Endometrium (tissue), 2 donors: ENCODE results near the gene ADAMTS2.

Experiments
- FAIRE-seq: peaks from 2 replicates; lab custom pipeline; 2012; peaks lifted over from hg19 to GRCh38; lab: Jason Lieb, UNC
- donor health status: control.
- donor health status: control.

The ADAMTS2 gene

DNA sequence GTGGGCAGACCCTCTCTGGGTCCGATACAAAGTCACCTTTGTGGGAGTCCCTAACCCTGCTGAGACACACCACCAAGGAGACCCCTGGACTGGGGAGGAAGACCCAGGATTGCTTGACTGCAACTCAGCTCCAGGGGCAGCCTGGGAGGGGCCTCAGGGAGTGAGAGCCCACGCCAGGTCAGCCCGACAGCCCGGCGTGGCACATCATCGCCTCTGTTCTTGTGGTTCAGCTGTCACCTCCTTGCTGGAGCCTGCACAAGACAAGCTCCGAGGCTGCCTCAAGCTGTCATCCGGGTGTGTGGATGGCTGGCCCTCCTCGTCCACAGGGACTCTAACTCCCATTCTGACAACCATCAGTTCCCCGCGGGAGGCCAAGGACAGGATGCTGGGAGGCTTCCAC lies 151.5 kb downstream of the ADAMTS2 start:
- FAIRE-seq = no peak

DNA sequence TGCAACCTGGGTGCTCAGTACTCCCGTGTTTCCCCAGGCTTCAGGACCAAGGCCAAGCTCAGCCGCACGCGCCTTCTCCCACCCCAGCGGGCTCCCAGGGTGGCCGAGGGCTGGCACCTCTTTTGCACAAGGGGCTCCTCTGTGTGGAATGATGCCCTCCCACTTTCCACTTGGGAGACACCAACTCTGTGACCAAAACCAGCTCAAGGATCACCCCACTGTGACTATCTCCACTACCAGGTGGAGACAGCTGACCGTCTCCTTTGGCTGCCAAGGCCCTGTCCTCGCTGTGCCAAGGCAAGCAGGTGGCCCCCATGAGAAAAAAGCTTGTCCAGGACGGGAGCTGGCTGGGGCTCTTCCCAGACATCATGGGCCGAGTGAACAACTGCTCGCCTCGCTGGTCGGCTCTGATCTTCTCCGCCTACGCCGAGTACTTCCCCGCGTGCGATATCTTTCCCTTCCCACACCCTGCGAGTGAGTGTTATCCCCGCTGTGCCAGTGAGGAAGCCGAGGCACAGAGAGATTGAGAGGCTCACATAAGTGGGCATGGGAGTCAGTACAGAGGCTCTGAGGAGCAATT lies 152.3 kb downstream of the ADAMTS2 start:
- FAIRE-seq = no peak

DNA sequence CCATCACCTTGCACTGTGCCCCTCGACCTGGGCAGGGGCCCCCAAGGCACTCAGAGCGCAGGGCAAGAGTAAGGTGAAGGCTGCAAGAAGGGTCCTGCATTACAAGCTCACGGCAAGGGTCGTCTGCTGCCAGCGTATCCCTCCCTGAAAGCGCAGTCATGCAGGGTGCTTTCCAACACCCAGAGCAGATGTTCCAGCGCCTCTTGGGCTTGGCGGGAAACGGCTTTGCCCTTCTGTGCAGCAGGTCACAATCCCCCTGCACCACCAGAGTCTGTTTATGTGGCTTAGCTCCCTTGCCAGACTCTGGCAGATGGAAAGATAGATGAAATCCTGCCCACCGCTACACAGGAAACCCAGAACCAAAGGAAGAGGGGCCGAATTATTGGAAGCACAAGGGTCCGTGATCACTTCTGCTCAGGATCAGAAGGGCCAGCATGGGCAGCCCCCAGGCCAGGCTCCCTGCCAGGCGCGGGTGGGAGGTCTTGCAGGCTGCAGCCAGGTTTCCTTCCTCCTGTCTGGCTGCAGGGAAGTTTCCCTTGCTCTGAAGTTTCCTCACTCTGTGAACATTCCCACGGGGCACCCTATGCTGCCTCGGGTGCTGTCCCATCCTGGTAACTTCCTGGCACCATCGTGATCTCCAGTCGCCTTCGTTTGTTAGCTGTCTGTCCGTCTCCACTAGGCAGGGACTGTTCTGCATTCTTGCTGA lies 152.9 kb downstream of the ADAMTS2 start:
- no peak for FAIRE-seq

DNA sequence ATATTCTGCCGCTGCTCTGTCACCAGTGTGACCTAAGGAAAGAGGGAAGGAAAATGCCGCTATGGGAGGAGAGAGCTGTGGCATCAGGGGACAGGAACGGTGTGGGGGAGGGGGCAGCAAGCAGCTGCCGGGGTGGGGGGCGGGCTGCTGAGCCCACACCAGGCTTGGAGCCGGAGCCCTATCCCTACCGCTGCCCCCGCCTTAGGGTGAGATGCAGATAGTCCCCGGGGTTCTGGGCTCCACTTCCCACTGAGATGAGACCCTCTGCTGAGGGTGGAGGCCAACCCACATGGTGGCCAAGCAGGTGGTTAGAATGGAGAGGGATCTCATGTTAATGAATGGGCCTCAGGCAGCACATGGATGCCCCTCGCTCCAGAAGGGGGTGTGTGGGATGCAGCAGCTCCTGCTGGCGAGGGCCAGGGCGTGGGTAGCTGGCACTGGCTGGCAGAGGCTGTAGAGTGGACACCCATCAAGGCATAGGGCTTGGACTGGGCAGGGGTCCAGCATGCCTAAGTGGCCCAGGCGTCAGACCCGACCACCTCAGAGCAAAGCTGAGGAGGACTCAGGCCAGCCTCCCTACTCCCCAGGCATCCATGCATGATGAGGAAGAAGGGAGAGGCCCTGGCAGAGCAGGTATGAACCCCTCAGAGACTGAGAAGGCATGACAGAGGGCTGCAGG lies 153.6 kb downstream of the ADAMTS2 start:
- FAIRE-seq = no peak

DNA sequence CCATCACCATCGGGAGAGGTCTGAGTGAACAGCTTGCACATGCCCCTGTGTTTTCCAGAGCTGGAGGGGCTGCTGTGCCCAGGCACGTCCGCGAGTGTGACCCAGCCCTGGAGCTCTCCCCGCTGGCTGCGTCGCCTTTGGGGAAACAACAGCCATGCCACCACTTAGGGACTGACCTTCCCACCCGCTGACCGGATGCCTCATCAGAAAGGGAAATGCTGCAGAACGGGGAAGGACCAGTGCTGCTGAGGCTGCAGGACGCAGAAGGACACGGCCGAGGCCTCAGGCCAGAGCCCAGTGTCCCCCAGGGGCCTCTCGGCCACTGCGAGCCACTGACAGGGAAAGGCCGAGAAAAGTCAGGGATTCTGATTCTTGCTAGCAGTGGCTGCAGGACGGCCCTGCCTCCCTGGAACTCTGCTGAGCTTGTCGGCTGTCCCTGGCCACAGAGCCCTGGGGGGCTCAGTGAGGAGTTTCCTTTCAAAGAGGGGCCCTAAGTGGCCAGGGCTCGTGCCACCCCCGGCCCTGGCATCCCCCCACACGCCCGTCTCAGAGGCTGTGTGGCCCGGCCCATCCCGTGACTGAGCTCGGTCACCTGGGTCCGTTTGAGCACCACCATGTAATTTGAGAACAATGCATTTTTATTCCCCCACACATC lies 154.3 kb downstream of the ADAMTS2 start:
- FAIRE-seq = no peak

DNA sequence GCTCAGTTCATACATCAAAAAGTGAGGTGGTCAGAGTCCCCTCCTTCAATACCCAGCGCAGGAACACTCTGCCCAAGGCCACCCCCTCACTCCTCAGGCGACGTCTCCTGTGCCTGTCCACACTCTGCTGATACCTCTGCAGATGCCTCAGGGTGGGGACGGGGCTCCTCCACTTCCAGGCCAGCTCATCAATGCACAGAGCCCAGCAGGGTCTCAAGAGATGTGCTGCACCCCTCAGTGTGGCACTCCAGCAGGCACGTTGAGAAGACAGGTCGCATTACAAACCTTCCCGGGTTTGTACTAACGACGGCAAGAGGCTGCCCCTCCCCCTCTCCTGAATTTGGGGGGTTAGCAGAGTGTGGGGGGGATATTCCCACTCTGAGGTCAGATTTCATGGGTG lies 156.6 kb downstream of the ADAMTS2 start:
- FAIRE-seq = no peak

DNA sequence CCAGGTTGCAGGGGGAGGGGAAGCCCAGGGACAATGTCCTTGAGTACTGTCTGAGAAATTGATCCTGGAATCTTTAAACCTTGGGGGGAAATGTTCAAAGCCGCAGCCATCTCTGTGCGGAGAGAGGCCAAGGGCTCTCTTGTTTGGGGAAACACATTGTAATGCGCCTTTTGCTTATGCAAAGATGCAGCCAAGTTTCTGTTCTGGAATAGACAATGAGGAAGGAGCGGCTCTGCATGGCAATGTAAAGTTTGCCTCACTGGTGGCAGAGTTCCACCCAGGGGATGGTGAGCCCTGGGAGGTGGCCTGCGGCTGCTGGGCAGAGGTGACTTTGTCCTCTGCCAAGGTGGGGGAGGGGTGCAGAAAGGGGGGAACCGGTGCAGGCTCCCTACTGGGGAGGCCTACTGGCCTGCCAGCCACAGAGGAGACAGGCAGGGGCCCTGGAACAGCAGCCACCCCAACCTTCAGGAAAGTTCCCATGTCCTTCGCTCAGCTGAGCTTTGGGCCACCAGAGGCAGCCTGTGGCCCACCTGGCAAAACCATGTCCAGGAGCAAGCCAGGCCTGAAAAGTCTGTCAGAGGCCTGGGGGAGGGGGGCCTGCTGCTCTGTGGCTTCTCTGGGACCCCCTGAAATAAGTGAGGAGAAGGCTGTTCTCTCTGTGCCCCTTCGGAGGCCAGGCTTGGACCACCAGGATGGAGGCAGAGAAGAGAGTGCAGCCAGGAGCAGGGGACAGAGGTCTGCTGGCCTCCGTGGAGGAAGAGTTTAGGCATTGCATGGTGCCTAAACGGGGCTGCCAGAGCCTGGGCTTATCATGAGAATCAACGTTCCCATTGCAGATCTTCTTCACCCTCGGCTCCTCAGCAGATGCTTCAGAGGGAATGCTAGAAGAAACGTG lies 157.3 kb downstream of the ADAMTS2 start:
- FAIRE-seq = no peak

DNA sequence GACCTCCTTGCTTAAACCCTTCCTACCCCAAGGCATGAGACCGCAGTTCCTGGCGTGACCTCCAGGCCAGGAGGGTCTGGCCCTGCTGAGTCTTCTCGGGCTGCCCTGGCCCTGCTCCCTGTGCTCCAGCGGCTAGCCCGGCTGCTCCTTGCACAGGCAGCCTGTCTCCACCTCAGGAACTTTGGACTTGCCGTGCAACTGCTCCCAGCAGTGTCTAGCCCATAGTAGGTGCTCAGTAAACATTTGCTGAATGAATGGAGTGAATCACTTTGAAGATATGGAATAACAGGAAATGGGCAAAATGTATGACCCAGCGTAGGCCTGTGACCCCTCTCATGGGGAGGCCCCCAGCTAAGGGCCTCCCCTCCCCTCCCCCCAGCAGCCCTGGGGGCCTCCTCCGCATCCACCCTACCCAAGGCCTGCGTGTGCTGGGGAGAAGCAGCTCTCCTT lies 158.0 kb downstream of the ADAMTS2 start:
- no peak for FAIRE-seq

DNA sequence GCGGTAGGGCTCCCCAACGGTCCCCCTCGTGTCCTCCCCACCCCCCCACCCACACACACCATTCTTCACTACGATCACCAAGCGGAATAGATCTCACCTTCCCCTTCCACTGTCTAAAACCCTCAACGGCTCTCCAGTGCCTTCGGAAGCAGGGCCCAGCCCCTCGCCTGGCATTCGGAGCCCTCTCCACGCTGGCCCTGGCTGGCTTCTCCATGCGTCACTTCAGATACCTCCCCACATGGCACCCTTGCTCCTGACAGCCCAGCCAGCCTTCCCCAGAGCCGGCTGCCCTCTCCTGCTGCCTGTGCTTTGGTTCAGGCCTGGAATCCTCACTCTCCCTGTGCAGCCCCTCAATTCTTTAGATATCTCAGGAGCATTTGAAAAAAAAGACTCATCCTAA lies 158.5 kb downstream of the ADAMTS2 start:
- FAIRE-seq = no peak

DNA sequence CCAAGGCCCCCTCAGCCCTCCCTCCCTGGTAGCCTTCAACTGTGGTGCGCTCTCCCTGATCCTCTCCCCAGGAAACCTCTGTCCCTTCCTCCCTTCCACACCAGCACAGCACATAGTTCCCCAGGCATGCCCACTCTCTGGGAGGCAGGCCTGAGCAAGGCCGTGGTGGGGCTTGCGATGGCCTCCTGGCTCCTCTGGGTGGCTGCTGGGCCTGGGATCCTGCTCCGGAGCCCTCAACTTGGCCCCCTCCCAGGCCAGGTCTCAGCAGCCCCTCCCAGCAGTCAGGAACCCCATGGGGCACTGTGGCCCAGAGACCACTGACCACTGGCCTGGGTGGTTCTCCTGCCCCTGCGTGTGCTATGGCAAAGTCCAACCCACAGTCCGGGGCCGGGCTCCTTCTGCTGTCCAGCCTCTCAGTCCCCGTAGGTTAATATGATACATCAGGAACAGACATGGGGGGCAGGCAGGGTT lies 159.3 kb downstream of the ADAMTS2 start:
- no peak for FAIRE-seq

DNA sequence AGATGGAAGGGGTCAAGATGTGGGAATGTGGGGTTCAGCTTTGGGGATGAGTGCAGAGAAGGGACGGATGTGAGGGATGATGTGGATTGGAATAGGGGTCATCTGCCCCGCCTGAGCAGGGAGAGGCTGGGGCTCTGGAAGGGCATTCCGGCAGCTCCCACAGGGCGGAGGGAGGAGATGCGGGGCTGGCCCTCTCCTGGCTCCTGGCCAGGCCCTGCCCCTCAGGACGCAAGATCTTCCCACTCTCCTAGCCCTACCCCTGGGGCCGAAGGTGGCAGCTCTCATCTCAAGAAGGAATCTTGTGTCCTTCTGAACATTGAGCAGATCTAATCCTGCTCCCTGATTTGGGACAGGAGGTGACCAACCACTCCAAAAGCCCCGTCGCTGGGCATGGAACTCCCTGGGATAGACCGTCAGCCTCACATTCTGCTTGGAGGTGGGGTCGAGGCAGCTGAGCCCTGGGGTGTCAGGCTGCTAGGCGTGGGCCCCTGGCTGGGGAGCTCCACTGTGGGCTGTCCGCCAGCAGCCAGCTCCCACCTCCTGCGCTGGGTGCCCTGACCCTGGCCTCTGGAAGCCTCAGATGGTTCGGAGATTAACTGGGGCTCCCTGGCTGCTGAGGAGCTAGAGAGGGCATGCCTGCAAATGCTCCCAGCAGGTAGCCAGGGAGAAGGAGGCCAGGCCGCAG lies 159.9 kb downstream of the ADAMTS2 start:
- no peak for FAIRE-seq

DNA sequence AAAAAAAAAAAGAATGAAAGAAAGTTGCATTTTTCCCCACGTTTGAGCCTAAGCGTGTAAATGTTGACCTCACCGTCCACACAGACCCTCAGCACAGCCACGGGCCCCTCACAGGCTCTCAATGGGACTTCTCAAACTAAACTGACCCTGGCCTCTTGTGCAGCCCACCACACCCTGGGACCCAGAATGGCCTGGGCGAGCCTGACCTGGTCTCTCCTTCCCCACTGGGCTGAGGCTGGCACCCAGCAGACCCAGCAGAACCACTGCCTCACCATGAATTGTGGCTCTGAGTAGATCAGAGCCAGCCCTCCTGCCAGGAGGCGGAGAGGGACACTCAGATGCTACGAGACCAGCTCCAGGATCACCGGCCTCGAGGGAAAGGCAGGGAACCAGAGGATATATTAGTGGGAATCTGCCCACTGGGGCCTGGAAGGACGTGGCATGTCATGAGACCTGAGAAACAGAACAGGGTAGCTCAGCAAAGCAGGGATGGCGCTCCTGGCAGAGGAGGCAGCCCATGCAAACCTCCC lies 160.7 kb downstream of the ADAMTS2 start:
- FAIRE-seq = no peak

DNA sequence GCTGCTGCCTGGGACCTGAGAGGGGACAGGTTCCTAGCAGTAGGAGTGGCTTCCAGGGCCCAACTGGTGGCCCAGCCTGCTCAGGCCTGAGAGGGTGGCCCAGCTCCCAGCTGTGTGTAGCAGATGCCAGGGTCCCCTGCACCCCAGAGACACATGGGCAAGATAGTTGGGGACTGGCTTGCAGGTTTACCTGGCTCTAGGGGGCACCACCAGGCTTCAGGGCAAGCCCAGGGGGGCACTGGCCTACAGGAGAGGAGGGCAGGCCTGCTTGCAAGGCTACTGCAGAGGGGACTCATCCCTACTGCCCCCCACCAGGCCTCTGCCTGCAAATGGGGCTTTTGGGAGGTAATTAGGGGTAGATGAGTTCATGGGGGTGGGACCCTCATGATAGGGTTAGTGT lies 161.8 kb downstream of the ADAMTS2 start:
- FAIRE-seq = no peak

DNA sequence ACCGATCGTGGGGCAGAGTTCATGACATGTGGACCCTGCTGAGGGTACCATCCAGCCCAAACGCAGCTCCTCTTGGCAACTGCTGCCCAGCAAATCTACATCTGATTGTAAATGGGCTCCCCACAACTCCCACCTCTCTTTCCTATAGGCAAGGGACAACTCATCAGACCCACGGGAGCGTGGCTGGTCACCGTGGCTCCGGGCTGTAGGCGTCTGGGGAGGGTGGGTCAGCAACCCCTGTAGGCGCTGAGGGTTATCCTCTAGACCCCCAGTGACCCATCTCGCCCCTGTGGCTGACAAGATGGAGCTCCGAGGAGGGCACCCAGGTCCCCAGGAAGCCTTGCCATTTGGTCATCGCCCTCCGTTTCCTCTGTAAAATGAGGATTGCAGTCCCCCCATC lies 162.7 kb downstream of the ADAMTS2 start:
- FAIRE-seq = no peak

DNA sequence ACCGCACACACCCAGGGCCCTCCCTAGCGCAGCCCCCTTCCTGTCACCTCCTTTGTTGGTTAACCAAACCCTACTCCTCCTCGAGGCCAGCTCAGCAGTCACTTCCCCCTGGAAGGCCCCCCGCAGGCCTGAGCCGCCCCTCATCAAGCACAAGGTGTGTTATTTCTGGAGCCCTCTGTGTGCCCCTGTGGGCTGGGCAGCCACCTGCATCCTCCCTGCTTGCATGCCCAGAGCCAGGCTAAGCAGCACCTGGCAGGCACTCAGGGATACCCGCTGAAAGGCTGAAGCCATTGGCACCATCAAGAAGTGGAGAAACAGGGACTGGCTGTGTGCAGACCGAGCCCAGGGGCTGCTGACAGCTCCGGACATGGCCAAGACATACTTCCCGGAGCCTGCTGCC lies 163.3 kb downstream of the ADAMTS2 start:
- no peak for FAIRE-seq

DNA sequence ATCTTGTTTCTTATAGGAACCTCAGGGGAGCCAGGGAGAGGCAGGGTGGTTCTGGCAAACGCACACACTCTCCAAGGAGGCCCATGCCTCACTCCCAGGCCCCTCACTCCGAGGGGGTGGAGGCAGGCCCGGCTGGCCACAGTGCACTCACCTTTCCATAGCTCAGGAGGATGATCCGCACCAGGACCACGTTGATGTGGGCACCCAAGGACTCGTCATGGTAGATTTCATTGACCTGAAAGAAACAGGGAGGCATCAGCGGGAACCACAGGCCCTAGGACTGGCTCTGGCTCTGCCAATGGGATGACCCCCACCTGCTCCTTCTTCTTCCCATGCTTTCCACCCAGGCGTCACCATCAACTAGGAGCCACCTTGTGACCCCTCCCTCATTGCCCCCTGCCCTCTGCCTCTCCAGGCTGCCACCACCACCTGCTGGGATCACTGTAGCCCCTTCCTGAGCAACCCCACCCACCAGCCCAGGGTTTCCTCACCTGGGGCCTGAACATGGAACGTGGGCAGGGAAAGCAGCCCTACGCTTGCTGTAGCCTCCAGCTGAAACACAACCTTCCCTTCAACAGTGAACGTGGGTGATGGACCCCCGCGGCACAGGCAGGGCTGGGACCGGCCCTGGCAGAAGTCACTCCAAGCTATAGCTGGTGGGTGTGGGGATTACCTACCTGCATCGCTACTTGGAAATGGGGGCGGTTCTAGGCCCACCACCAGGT lies 164.2 kb downstream of the ADAMTS2 start:
- no peak for FAIRE-seq

DNA sequence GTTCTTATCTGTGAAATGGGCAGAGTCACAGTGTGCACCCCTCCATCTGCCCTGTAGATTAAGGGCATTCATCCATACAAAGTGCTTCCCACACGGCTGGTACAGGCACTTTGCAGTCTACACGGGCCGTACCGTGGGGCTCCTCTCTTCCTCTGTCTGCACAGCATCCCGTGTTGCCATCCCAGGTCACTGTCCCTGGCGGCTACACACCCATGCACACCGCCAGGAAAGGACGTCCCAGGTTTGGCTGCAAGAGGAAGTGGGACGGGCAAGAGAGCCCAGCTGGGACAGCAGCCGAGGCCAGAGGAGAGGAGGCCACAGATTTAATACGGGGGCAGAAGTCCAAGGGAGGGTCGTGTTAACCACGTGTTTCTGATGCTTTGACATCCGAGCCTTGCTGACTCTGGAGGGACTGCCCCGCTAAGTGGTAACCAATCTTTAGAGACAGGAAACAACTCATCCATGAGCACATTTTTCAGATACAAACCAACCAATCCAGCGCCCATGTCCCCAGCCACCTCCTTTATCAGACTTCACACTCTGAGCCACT lies 165.1 kb downstream of the ADAMTS2 start:
- FAIRE-seq = no peak

DNA sequence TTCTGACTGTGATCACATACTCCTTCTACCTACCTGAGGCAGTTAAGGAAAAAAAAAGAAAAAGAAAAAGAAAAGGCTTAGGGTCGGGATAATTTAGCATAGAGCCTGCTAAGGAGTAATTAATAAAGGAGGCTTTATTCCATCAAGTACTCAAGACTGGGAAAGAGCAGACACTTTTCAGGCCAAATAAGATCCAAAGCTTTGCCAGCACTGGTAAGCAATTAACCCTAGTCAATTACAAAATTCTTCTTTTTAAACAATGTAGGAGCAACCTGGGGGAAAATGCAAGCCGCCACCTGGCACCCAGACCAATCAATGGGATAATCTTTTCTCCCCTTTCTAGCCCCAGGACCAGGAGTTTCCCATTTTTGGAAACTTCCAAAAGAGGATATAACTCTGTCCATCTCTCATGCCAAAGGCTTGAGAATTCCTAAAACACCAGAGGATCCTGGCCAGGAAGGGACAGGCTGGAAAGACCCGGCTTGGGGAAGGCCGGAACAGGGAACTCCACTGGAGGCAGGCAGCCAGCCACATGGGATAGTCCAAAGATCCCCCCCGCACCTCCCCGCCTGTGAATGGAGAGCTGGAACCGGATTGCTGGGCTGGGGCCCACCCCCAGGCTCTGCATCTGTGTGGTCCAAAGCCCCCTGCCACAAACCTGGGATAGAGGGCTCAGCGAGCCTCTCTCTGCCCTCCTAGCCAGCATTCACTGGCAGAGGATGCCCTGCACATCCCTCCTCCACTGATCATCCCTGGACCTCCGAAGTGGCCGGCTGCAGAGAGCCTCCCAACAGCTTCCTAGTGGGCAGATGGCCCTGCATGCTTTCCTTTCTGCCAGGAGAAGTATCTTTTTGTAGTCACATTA lies 167.3 kb downstream of the ADAMTS2 start:
- FAIRE-seq = no peak
